GM12875 (cell line): ENCODE results near the gene S100A12.

Source experiments
- H3K4me3 ChIP-seq: one replicate; pipeline ENCODE4 v1.5.1; 2011; ENCODE audit warnings: low read depth, low read length, control low read depth
- TF ChIP-seq, protein P1 (sequence below): IDR thresholded peaks from 2 replicates; pipeline ENCODE4 v1.5.1; 2011; ENCODE audit warnings: low read depth, mild to moderate bottlenecking, control low read depth, inconsistent platforms, low read length, moderate library complexity, borderline replicate concordance; ENCODE audit not compliant: insufficient read depth

The S100A12 gene

DNA sequence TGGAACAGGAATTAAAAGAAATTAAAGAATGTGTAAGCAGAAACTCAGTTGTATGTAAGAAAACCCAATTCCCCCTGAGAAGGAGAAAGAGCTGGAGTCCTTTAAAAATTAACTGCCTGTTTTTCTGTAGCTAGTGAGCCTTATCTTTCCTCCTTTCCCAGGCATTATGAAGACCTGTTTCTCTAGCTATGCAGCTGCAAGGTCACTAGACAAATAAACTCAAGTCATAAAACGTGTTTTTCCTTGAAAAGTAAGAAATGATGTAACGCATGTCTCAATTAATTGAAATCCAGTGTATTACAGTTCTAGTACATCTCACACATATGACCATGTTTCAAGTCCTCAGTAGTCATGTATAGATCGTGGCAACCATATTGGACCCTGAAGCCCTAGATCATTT, 5.3 kb downstream of the S100A12 start:
- TF ChIP-seq, protein P1, sequence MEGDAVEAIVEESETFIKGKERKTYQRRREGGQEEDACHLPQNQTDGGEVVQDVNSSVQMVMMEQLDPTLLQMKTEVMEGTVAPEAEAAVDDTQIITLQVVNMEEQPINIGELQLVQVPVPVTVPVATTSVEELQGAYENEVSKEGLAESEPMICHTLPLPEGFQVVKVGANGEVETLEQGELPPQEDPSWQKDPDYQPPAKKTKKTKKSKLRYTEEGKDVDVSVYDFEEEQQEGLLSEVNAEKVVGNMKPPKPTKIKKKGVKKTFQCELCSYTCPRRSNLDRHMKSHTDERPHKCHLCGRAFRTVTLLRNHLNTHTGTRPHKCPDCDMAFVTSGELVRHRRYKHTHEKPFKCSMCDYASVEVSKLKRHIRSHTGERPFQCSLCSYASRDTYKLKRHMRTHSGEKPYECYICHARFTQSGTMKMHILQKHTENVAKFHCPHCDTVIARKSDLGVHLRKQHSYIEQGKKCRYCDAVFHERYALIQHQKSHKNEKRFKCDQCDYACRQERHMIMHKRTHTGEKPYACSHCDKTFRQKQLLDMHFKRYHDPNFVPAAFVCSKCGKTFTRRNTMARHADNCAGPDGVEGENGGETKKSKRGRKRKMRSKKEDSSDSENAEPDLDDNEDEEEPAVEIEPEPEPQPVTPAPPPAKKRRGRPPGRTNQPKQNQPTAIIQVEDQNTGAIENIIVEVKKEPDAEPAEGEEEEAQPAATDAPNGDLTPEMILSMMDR, result no peak
- H3K4me3 ChIP-seq, result no peak overlapping the region

DNA sequence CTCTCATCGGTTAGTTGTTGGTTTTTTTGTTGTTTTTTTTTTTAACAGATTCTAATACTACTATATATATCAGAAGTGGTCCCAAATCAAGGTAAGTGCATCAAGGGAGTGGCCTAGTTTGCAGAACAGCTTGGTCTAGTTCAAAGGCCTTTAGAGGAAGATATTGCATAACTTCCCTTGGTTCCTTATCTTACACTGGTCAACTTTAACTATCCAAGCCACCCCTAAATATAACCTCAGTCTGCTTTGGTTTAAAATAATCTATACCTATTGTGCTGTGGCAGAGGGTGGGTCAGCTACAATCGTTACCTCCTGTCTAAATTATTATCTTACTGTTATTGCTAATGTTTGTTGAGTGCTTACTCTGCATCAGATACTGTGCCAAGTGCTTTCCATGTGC, 6.9 kb downstream of the S100A12 start:
- TF ChIP-seq, protein P1, result no peak
- H3K4me3 ChIP-seq, result no peak overlapping the region

DNA sequence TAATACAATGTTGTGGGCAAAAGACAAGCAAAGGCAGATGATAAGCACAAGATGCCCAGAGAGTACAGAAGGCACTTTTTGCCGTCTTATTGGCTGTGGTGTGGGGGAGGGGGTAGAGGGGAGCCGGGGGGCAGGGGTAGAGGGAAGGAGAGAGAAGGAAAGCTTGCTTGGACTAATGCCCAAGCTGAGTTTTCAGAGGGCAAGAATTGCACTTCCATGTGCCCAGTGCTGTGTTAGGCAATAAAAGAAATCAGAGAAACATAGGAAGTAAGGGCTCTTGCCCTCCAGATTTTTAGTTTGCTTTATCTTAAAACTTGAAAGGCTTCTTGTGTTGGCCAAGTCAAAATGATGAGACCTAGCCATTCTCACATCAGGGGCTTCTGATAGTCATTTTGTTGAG, 8.3 kb downstream of the S100A12 start:
- H3K4me3 ChIP-seq, result no peak overlapping the region
- TF ChIP-seq, protein P1, result no peak

DNA sequence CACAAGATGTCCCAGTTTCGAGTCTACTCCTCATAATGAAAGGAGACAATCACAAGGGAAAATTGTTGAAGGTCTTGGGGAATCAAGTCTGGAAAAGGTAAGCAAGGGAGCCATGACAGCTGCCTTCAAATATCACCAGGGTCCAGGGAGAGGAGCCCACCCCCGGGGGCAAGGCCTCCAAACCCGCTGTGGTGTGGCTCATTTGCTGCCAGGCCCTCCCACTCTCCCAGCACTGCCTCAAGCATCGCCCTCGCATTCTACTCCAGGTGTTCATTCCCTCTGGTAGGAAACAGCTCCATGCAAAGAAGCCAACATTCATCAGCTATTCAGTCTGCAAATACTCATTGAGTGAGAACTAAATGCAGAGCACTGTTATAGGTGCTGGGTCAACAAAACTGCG, 9.2 kb downstream of the S100A12 start:
- TF ChIP-seq, protein P1, result no peak
- H3K4me3 ChIP-seq, result no peak overlapping the region

DNA sequence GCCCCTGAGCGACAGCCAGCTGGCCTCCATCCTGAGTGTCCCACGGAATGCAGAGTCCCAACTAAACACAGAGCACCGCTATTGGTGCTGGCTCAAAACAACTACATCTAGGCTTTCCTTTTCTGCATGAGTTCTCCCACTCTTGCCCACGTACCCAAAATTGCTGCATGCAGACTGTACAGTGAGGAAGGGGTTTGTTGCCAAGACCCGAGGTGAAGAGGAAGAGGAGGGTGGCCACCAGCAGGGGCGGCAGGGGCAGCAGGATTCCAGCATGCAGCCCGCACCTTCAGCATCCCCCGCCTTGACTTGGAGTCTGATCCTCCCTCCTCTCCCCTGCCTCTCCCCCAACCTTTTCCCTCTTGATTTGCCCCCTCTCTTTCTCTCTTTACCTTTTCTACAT, 9.7 kb downstream of the S100A12 start:
- TF ChIP-seq, protein P1, result no peak
- H3K4me3 ChIP-seq, result no peak overlapping the region

DNA sequence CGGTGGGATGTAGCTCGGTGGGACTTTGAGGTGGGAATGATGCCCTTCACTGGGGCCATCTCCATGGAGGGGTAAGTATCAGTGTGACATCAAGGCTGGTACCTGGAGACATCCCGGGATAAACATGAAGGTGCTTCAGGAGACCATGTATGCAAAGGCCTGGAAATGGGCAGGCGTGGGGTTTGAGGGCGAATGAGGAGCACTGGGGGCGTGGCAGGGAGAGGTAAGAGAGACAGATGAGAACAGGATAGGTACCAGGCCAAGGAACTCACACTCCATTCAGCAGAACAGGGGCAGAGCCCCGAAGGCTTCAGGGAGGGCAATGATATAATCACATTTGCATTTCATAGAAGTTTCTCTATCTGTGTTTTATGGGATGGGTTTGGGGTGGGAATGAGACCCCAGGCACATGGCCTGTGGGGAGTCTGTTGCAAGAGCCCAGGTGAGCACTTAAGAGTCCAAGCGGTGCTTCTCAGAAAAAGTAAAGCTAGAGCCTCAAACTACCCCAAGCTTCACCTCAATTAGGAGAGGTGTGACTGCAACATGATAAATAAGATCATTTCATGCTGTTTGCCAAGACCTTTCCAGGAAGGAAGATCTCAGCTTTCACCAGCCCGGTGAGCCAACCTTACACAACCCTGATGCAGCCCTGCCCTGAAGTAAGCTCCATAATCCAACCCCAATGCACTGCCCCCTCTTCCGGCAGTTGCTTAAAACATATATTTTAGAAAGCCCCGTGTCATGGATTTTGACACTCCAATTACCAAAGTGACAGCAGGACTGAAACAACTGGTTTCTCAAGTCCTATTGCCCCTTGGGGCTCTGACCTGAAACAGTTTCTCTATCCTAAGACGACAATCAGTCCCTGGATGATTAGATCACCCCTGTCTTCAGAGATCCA, 10.4 kb downstream of the S100A12 start:
- H3K4me3 ChIP-seq, result no peak overlapping the region

More for the DNA sequence above, 10.4 kb downstream of the S100A12 start:
- TF ChIP-seq, protein P1, result no peak
